HL-60/S4 (cell line): ENCODE data around the gene WDR87.

Source experiments
- in situ Hi-C: fragments of 300-500 bp; cut with MboI; formaldehyde crosslinking; loops from 2 replicates; pipeline ENCODE4 v1.14.3; 2022; ENCODE audit warnings: low sequenced_read_pairs

The WDR87 gene

DNA sequence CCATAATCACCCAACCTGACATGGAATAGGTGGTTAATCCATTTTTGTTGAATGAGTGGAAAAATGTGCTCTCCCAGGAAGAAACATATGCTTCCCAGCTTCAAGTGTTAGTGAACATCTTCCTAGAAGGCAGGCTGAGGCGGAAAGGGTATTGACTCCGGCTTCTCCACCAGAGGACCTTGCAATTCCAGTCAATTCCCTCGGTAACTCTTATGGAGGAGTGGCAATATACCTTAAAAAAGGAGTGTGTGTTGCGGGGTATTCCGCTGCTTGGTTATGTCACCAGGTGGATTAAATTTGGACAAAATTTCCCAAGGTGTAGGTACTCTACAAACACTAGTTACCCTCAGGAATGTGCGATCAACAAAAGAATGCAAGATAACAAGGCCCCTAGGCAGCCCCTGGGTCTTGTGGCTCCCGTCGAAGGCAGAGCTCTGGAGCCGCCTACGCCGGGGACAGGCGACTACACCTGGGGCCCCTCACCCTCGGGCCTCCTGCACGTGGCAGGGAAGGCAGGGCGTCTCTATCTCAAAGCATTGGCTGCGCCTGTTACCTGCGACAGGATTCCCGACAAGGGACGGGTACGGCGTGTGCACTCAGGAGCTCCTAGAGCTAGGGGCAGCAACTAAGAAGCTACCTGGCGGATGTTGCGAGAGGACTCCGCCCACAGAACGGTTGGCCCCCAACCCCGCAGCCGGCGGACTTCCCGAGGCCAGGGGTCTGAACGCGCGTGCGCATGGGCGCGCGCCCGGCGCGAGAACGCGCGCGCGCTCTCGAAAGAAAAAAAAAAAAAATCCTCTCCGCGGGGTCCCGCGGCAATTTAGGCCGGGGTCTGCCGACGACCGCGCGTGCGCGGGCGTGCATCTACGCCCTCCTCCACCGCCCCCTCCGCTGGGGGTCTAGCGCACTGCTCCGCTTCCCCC is at the start of gene WDR87:
Gene WDR87, minus strand, starts transcription at position 649 of the 923 bp plus-strand sequence. CDS start 8,355 bp downstream, outside the sequence.
- in situ Hi-C loops, result loop anchor here (10.0 to 25.0 kb wide), 3 partner anchors 181 to 429 kb away; partner anchors contain the start of gene CATSPERG

DNA sequence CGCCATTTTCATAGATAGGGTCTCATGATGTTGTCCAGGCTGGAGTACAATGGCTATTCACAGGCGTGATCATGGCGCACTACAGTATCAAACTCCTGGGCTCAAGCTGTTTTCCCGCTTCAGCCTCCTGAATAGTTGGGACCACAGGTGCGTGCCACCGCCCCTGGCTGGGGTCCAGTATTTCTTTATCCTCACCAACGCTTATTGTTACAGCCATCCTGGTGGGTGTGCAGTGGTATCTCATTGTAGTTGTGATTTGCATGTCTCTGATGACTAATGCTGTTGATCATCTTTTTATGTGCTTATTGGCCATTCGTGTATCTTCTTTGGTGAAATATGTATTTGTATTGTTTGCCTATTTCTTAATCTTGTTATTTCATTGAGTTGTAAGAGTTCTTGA is 49.6 kb upstream of the WDR87 start:
- in situ Hi-C loops, result no loop called here

DNA sequence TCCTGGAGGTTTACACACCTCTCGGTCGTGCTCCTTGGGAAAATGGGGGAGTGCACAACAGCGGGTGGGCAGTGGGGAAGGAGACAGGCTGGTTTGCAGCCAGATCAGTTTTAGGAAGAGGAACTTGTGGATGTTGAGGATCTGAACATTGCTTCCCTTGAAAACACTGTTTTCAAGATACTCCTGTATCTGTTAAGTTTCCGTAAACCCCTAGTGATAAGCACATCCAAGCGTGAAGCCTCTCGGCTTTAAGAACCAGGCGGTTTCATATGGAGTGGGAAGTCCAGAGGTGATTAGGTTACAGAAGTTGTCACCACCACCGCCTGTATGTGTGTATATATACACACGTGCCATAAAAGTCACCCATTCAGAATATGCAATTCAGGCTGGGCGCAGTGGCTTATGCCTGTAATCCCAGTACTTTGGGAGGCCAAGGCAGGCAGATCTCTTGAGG is 48.1 kb upstream of the WDR87 start:
- in situ Hi-C loops, result no loop called here

DNA sequence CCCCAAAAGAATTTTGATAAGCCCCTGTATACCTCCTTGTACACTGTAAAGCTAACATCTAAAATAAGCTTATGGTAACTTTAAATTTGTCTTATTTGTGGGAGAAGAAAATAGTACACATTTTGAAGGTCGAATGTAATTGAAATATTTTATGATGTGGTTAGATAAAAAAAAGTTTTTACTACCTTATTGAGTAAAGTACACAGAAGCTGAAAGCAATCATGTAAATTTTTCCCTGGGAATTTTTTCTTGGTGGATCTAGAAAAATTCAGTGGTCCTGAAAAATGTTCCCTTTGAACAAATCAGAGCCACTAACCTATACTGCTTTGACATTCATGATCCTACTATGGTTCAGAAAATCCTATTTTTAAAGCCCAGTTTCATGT is 47.5 kb upstream of the WDR87 start:
- in situ Hi-C loops, result no loop called here

DNA sequence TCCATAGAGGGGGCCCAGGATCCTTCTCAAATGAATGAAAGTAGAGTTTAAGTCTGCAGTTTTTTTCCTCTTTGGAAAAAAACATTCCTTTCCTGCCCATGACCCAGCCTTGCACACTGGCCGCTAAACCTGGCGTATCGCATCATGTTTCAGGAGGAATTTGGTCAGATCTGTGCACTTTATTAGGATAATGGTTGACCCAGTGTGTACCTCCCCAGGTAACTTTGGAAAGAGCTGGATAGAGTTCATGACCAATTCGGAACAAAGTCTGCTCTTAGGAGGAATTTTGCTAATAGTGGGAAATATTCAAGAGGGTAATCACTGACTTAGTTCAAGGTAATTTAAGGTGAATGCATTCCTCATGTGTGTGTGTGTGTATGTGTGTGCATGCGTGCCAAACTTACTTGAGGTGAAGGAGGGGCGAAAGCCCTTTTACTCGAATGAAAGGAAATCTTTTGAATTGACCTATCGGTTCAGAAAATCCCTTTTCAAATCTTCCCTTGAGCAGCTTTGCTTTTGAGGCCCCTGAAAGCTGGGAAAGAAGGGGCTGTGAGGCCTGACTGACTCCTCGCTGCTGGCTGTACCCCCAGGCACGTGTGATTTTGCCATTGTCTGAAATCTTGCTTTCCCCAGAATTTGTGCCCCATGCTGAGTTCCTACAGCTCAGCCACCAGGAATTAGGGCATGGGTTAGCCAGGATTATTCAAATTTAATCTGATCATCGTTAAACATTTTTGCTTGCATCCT is 47.0 kb upstream of the WDR87 start:
- in situ Hi-C loops, result no loop called here

DNA sequence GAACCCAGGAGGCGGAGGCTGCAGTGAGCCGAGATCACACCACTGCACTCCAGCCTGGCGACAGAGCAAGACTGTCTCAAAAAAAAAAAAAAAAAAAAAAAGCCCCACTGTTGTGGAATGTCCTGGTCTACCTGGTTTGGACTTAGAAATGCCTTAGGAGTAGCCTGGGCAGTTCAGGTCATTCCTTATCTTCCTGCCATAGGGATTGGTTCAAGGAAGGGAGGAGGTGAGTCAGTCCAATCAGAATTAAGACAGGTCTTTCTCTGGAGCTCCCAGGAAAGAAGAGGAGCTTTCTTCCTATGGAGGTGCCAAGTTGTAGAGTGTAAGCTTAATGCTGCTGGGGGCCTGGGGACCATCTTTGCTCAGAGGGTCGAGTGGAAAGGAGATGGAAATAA is 45.4 kb upstream of the WDR87 start:
- in situ Hi-C loops, result no loop called here

DNA sequence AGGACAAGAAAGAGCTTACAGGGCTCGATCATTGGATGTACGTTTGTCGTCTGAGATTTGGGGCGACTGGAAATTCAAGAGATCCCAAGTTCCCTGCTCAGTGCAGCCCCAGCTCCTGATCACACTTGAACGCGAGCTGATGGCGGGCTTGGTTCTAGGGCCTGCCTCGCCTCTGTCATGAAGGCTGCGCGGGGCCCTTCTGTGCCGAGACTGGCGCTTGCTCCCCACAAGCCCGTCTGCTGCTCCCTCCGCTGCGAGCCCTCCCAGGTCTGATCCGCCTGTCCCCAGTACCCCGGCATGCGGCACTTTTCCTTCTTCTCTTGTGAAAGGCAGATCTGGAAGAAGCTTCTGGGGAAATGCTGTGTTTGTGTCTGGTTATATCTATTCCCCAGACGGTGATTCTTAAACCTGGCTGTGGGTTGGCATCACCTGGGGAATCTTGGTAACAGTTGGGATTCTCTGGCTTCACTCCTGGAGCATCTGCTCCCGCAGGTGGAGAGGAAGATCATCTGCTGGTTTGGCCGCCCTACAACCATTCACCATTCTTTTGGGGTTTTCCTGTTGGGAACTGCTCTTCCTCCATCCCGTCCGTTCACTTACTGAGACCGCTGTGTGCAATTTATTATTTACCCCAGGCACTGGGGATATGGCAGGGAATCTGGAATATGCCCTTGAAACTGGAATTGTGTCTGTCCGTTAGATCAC is 44.2 kb upstream of the WDR87 start:
- in situ Hi-C loops, result no loop called here

DNA sequence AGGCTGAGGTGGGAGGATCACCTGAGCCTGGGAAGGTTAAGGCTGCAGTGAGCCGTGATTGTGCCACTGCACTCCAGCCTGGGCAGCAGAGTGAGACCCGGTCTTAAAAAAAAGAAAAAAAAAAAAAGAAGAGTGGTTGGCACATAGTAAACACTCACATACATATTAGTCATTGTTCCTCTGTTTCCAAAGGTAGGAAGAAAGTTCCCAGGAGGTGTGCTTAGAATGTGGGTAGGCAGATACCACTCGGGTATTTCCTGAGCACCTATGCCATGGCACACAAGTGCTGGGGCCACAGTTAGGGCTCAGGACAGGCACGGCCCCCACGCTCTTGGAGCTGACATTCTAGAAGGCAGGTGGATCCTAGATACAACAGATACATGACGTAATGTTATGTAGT is 42.0 kb upstream of the WDR87 start:
- in situ Hi-C loops, result no loop called here

DNA sequence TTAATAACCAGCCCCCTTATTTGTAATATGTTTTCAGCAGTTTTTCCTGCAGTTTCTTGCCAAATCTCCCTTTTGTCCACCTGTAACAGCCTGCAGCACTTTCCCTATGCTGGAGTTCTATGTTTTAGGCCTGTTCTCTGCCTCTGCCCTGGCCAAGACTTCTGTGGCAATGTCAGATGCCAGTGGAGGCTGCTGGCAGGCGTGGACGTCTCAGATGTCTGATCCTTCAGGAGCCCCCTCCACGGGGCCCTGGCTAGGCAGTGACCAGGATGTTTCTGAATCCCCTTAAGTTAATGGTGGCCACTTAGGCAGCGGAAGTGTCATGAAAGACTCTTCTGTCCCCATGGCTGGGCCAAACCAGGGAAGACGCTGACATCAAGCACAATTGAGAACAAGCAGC is 41.4 kb upstream of the WDR87 start:
- in situ Hi-C loops, result no loop called here

DNA sequence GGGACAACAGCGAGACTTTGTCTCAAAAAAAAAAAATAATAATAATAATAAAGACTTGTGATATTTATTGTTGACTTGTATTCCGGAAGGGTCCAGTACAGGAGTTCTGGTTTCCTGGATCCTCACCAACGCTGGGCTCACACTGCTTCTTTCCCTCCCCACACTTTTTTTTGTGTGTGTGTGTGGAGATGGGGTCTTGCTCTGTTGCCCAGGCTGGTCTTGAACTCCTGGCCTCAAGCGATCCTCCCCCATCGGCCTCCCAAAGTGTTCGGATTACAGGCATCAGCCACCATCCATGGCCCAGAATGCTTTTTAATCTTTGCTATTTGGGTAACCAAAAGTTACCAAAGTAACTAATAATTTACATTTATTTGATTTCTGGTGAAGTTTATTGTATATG is 39.7 kb upstream of the WDR87 start:
- in situ Hi-C loops, result no loop called here

DNA sequence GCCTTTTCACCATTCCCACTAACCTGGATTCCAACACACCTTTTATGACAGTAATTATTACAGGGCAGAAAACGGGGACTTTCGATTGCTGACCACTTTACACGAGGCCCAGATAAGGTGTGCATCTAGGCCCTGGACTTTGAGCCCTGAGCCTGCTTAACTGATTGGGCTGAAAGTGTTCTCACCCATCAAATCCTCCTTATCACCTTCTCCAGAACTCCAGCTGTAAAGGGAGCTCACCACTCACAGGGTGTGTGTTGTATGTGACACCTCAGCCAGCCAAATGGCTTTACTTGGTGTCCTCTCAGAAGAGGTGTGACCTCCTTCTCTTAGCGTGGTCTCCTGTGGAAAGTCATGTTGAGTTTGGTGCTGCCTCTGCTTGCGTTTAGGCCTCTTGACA is 37.1 kb upstream of the WDR87 start:
- in situ Hi-C loops, result no loop called here

DNA sequence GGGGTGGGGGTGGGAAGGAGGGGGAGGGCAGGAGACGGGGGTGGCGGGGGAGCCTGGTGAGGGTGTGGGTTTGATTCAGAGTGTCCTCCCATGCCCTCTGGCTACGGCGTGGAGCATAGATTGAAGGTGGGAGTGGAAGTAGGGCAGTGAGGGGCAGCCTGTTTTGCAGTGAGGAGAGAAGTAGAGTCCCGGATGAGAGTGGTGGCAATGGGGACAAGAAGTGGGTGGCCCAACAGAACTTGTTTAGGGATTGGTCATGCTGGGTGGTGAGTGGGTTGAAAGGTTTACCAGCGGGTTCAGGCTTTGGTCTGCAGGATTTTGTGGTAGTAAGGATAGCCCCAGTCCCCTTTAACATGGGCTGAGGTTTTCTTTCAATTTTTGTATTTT is 36.1 kb upstream of the WDR87 start:
- in situ Hi-C loops, result no loop called here

DNA sequence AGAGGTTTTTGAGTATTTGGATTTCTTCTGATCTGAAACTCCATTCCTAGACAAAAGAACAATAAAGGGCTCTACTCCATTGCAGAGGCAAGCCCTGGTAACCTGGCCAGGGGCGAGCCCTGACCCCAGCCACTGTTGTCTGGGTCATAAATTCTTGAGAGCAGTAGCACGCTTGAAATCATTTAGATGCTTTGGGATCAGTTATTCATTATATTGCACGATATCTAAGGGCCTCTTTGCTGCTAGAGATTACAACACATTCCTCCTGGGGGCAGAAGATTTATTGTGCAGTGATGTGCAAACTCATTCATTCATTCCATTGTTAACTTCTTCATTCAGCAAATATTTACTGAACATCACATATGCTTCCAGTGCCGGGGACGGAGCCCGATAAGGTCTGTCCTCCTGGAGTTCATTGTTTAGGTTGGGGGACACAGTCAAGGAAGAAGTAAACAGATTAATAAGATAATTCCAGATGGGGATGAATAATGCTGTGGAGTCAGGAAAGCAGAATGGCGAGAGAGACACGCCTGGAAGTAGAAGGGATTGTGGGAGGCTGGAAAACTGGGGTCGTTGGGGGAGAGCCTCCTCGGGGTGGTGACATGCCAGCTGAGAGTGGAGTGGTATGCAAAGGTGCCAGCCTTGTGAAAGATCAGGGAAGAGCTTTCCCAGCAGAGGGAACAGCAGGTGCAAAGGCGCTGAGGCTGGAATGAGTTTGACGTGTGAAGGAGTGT is 35.6 kb upstream of the WDR87 start:
- in situ Hi-C loops, result no loop called here

DNA sequence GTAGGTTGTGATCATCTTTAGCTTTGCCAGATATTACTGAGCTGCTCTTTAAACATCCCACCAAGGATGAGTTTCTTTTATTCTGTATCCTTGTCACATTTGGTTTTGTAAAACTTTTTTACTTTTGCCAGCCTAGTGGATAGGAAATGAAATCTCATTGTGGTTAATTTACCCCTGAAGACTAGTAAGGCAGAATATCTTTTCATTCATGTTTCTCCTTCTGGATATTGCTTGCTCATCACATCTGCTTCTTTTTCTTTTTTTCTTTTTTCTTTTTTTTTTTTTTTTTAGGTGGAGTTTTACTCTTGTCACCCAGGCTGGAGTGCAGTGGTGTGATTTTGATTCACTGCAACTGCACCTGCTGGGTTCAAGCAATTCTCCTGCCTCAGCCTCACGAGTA is 32.0 kb upstream of the WDR87 start:
- in situ Hi-C loops, result no loop called here

DNA sequence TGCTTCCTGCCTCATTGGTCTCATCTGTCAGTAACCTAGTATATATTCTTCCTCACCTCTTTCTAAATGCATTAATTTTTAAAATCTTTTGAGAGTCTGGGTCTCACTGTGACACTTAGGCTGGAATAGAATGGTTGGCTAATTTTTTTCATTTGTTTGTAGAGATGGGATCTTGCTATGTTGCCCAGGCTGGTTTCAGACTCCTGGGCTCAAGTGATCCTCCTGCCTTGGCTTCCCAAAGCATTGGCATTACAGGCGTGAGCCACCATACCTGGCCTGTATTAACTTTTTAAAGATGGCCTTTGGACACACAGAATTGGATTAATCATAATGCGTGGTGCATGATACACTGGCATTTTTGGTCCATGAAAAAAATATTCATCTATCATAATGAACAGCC is 30.5 kb upstream of the WDR87 start:
- in situ Hi-C loops, result no loop called here

DNA sequence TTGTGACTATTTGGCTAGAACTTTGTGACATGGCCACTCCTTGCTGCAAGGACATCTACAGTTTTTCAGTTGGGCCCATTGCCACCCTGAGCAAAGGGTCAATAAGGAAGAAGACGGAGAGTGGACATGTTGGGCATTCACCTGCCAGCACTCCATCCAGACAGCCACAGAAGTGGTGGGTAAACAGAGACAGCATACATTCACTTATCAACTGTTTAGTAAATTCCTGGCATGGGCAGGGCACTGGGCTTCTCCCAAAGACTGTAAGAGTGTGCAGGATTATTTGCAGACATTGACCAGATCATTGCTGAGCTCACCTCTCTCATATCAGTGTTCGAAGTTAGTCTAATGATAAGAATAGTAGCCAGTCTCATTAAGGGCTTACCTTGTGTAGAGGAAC is 29.8 kb upstream of the WDR87 start:
- in situ Hi-C loops, result no loop called here

DNA sequence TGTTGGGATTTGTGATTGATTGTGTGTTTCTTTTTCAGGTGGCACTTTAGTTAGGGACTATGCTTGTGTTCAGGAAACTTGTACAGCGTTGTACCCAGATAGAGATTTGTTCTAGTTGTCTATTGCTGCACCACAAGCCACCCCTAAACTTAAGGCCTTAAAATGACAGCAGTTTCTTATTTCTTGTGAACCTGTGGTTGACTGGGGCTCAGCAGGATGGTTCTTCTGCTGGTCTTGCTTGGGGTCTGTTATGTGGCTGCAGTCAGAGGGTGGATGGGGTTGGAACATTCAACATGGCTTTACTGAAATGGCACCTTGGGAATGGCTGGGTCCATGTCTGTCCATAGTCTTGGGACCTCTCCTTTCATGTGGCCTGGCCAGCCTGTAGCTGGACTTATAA is 28.9 kb upstream of the WDR87 start:
- in situ Hi-C loops, result no loop called here

DNA sequence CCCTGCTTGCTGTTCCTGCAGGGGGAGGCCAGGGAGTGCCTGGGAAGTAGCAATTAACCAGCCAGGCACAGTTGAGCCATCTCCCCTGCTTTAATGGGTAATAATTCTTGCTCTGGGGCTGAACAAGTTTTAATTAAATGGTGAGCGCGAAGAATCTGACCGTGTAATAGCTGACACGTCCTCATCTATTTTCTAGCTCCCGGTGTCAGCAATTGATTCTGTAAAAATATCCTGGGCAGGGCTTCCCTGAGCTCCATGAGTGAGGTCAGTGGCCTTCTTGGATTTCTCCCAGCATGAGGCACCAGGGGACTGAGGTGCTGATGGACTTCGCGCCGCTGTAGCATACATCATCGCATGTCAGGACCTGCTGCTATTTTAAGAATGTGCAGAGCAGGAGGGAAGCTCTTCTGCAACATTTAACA is 27.6 kb upstream of the WDR87 start:
- in situ Hi-C loops, result no loop called here

DNA sequence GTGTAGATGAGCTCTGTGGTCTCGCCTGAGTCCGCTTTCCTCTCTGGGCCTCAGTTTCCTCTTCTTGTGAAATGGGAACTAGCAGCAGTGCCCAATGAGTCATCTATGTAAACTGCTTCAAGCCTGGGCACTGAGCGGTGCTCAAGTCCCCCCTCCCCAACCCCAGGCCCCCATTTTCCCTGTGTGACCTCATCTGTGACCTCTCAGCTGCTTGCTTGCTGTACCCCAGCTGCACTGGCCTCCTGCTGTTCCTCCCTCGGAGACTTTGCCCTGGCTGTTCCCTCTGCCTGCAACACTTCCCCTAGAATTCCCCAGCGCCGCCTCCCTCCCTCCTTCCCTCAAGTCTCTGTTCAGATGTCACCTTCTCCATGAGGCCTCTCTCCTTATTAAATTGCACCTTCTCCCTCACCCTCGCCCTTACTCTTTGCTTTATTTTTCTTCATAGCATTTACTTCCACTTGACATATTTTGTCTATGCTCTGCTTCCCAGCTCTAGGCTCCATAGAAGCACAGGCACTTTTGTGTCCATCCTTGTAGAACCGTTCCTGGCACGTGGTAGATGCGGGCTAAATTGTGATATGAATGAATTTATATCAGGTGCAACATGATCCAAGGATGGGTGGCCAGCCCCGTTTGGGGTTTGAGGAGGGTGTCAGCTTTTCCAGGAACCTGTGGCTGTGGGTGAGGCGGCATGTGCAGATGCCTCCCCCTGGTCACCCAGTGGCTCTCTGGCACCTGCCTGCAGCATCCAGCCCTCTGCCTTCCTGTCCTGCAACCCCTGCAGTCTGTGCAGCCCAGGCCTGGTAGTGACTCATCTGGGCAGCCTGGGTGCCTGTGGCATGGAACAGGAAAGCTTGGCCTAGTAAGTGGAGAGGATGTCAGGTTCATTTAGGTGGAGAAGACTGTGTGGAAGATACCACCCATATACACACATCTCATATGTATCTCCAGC is 26.9 kb upstream of the WDR87 start:
- in situ Hi-C loops, result no loop called here
